ENCODE results near the gene CCDC87. TPM values are rescaled to one million over a fixed set of nuclear protein-coding genes. Genes with fewer than 3 reads are reported as not detected.

CCDC87 gene
- total and polyA plus RNA-seq, 4 donors, result 0.14 to 0.17 (median 0.14) TPM; not detected in 1

GRCh38 chr11:66554602-66555001 lies 38.3 kb downstream of the CCDC87 start:
- H3K27me3 ChIP-seq (ENCODE audit: control insufficient read depth in 4 of 4, insufficient read depth in 4 of 4, low read length in 3 of 4), result no peaks in the 10 kb centered on the region
- H3K4me3 ChIP-seq (ENCODE audit: low read depth in 1 of 3, low read length in 3 of 3), result no peak overlapping the region
- H3K27ac ChIP-seq (ENCODE audit: low read depth in 1 of 2, low read length in 2 of 2), result no peak overlapping the region
- DNase-seq (ENCODE audit: low spot score), result no peak
- peaks cover 0 to 3% (median 1%) of the 10 kb centered on the region in 4 donors for H3K4me1 ChIP-seq (ENCODE audit: control insufficient read depth in 4 of 4, insufficient read depth in 4 of 4, low read length in 3 of 4)
- H3K9me3 ChIP-seq (ENCODE audit: control insufficient read depth in 4 of 4, low read length in 3 of 4), result no peaks in the 10 kb centered on the region
- WGBS, result 90% methylated on average over 5 of the region's 5 CpGs
- TF ChIP-seq EGR1 (IDR thresholded peaks at IDR 0.05; ENCODE audit: low read depth in 2 of 2) (no peak), FOXA1 (IDR thresholded peaks at IDR 0.05) (no peak), RAD21 (IDR thresholded peaks at IDR 0.05) (no peak)
- H3K36me3 ChIP-seq (ENCODE audit: control insufficient read depth in 4 of 4, insufficient read depth in 3 of 4, low read depth in 1 of 4, low read length in 3 of 4), result no peaks in the 10 kb centered on the region
- H3K9ac ChIP-seq (ENCODE audit: low read depth in 1 of 2, low read length in 2 of 2), result no peak overlapping the region

GRCh38 chr11:66550887-66551286 lies 42.0 kb downstream of the CCDC87 start:
- Histone ChIP-seq H3K36me3 (ENCODE audit: control insufficient read depth in 4 of 4, insufficient read depth in 3 of 4, low read depth in 1 of 4, low read length in 3 of 4) (no peaks in the 10 kb centered on the region), H3K4me3 (ENCODE audit: low read depth in 1 of 3, low read length in 3 of 3) (no peak overlapping the region), H3K4me1 (ENCODE audit: control insufficient read depth in 4 of 4, insufficient read depth in 4 of 4, low read length in 3 of 4) (peaks cover 0 to 5% (median 3%) of the 10 kb centered on the region in 4 donors), H3K27ac (ENCODE audit: low read depth in 1 of 2, low read length in 2 of 2) (no peak overlapping the region), H3K27me3 (ENCODE audit: control insufficient read depth in 4 of 4, insufficient read depth in 4 of 4, low read length in 3 of 4) (no peaks in the 10 kb centered on the region), H3K9me3 (ENCODE audit: control insufficient read depth in 4 of 4, low read length in 3 of 4) (no peaks in the 10 kb centered on the region), H3K9ac (ENCODE audit: low read depth in 1 of 2, low read length in 2 of 2) (no peak overlapping the region)
- WGBS, result 86% methylated on average over 4 of the region's 4 CpGs
- no peak for TF ChIP-seq REST (IDR thresholded peaks at IDR 0.05)
- TF ChIP-seq SP1 (IDR thresholded peaks at IDR 0.05), result no peak
- no peak for TF ChIP-seq HNF4A (conservative IDR thresholded peaks at IDR 0.05)
- TF ChIP-seq EGR1 (IDR thresholded peaks at IDR 0.05; ENCODE audit: low read depth in 2 of 2), result no peak
- TF ChIP-seq, protein P1, sequence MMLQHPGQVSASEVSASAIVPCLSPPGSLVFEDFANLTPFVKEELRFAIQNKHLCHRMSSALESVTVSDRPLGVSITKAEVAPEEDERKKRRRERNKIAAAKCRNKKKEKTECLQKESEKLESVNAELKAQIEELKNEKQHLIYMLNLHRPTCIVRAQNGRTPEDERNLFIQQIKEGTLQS (IDR thresholded peaks at IDR 0.05), result no peak
- TF ChIP-seq MAX (IDR thresholded peaks at IDR 0.05), result no peak
- no peak for TF ChIP-seq RAD21 (IDR thresholded peaks at IDR 0.05)
- TF ChIP-seq HNF4G (IDR thresholded peaks at IDR 0.05), result no peak
- TF ChIP-seq FOXA2 (IDR thresholded peaks at IDR 0.05), result no peak
- TF ChIP-seq TAF1 (conservative IDR thresholded peaks at IDR 0.05), result no peak
- TF ChIP-seq NR2F2 (IDR thresholded peaks at IDR 0.05), result no peak
- no peak for TF ChIP-seq RXRA (IDR thresholded peaks at IDR 0.05)
- no peak for TF ChIP-seq CTCF (IDR thresholded peaks at IDR 0.05; ENCODE audit: low read depth, low read length, missing input control)
- no peak for TF ChIP-seq GABPA (IDR thresholded peaks at IDR 0.05 in 1 of 2, conservative IDR thresholded peaks at IDR 0.05 in 1 of 2)
- no peak for TF ChIP-seq JUND (IDR thresholded peaks at IDR 0.05)
- no peak for TF ChIP-seq YY1 (IDR thresholded peaks at IDR 0.05)
- TF ChIP-seq, protein P2, sequence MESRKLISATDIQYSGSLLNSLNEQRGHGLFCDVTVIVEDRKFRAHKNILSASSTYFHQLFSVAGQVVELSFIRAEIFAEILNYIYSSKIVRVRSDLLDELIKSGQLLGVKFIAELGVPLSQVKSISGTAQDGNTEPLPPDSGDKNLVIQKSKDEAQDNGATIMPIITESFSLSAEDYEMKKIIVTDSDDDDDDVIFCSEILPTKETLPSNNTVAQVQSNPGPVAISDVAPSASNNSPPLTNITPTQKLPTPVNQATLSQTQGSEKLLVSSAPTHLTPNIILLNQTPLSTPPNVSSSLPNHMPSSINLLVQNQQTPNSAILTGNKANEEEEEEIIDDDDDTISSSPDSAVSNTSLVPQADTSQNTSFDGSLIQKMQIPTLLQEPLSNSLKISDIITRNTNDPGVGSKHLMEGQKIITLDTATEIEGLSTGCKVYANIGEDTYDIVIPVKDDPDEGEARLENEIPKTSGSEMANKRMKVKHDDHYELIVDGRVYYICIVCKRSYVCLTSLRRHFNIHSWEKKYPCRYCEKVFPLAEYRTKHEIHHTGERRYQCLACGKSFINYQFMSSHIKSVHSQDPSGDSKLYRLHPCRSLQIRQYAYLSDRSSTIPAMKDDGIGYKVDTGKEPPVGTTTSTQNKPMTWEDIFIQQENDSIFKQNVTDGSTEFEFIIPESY (IDR thresholded peaks at IDR 0.05), result no peak
- no peak for TF ChIP-seq FOXA1 (IDR thresholded peaks at IDR 0.05)
- no peak for DNase-seq (ENCODE audit: low spot score)

All from liver (tissue), 9 donors.